ENCODE measurements around the gene DERL3. TPM values are rescaled to one million over a fixed set of nuclear protein-coding genes. Genes with fewer than 3 reads are reported as not detected.

The DERL3 gene
- total RNA-seq: 0.33 TPM in 1 of 2 replicates, not detected in the other

GRCh38 chr22:23838681-23839468 lies at the start of gene DERL3:
Gene DERL3 (minus strand): TSS chr22:23839006. CDS start chr22:23838987, 19 bp downstream.

GRCh38 chr22:23857606-23858483 lies 19.0 kb upstream of the DERL3 start, which contains the start of gene SLC2A11:
Gene SLC2A11 (plus strand): TSS chr22:23857875. CDS start chr22:23858000, 125 bp downstream.

GRCh38 chr22:23786752-23787599 lies 51.8 kb downstream of the DERL3 start, which contains the start of gene SMARCB1:
Gene SMARCB1 (plus strand): TSS chr22:23786966. CDS start chr22:23787170, 204 bp downstream.

Small RNA genes within 50 kb of the gene (small RNA-seq; reads per million reads assigned to genes)
- gene RN7SL268P: not detected

Other genes starting within 250 kb of the DERL3 start
- not detected in 2 replicates for gene DRICH1, start 206.7 kb downstream of the DERL3 start, total RNA-seq
- not detected in 2 replicates for gene RGL4, start 148.0 kb downstream of the DERL3 start, total RNA-seq
- gene ZNF70, start 87.9 kb downstream of the DERL3 start, total RNA-seq: 5.7 and 7.2 TPM in 2 replicates
- gene VPREB3, start 84.6 kb downstream of the DERL3 start, total RNA-seq: not detected in 2 replicates
- 0.98 TPM in 1 of 2 replicates, not detected in the other for gene C22orf15, start 76.0 kb downstream of the DERL3 start, total RNA-seq
- 1.6 and 4.2 TPM in 2 replicates for gene CHCHD10, start 71.0 kb downstream of the DERL3 start, total RNA-seq
- gene MMP11, start 66.2 kb downstream of the DERL3 start, total RNA-seq: 8.4 and 13.7 TPM in 2 replicates
- gene SMARCB1, start 52.0 kb downstream of the DERL3 start, total RNA-seq: 71.2 and 89.6 TPM in 2 replicates
- 7.5 and 8.2 TPM in 2 replicates for gene SLC2A11, start 18.9 kb upstream of the DERL3 start, total RNA-seq
- gene MIF, start 55.4 kb upstream of the DERL3 start, total RNA-seq: 196 and 293 TPM in 2 replicates
- 4.2 and 8.8 TPM in 2 replicates for gene GSTT2B, start 122.2 kb upstream of the DERL3 start, total RNA-seq
- gene DDTL, start 127.9 kb upstream of the DERL3 start, total RNA-seq: 1.2 and 1.3 TPM in 2 replicates
- 78.6 and 106 TPM in 2 replicates for gene DDT, start 135.4 kb upstream of the DERL3 start, total RNA-seq
- gene GSTT2, start 141.1 kb upstream of the DERL3 start, total RNA-seq: 1.7 TPM in 1 of 2 replicates, not detected in the other
- not detected in 2 replicates for gene GSTT4, start 166.4 kb upstream of the DERL3 start, total RNA-seq
- gene CABIN1, start 172.3 kb upstream of the DERL3 start, total RNA-seq: 43.3 and 52.6 TPM in 2 replicates